Uterus (tissue), 2 donors: ENCODE results near the gene CDSN.

Source experiments
- POLR2A ChIP-seq, 2 donors: fragments of 450-650 bp; IDR thresholded peaks; one replicate each; pipeline ENCODE4 v1.6.1; 2016; ENCODE audit warnings: antibody characterized with exemption in 2 of 2, mild to moderate bottlenecking in 1 of 2, moderate library complexity in 1 of 2
- TF ChIP-seq, protein P1 (sequence below), 4 experiments: fragments of 200-600 bp in 2 of 4; fragments of 450-650 bp in 2 of 4; sonication (generic) in 2 of 4; IDR thresholded peaks; one replicate each; pipeline ENCODE4 v1.5.1; 2016 to 2019; ENCODE audit warnings: antibody characterized with exemption in 4 of 4, mild to moderate bottlenecking in 2 of 4, moderate library complexity in 1 of 4

- TF ChIP-seq, protein P1, sequence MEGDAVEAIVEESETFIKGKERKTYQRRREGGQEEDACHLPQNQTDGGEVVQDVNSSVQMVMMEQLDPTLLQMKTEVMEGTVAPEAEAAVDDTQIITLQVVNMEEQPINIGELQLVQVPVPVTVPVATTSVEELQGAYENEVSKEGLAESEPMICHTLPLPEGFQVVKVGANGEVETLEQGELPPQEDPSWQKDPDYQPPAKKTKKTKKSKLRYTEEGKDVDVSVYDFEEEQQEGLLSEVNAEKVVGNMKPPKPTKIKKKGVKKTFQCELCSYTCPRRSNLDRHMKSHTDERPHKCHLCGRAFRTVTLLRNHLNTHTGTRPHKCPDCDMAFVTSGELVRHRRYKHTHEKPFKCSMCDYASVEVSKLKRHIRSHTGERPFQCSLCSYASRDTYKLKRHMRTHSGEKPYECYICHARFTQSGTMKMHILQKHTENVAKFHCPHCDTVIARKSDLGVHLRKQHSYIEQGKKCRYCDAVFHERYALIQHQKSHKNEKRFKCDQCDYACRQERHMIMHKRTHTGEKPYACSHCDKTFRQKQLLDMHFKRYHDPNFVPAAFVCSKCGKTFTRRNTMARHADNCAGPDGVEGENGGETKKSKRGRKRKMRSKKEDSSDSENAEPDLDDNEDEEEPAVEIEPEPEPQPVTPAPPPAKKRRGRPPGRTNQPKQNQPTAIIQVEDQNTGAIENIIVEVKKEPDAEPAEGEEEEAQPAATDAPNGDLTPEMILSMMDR (IDR thresholded peaks at IDR 0.05), result no peak
- TF ChIP-seq POLR2A (IDR thresholded peaks at IDR 0.05), result no peak
Measured at GRCh38 chr6:31163922-31164321, 43.7 kb upstream of the CDSN start.
